ENCODE measurements around the gene CNOT1. TPM values are rescaled to one million over a fixed set of nuclear protein-coding genes. Genes with fewer than 3 reads are reported as not detected.

Gene CNOT1
- total and polyA plus RNA-seq, 10 of the 15 experiments (the other 5 are each of a cell fraction or from before 2014, with no cell fraction given): 101 to 246 (median 175) TPM

DNA sequence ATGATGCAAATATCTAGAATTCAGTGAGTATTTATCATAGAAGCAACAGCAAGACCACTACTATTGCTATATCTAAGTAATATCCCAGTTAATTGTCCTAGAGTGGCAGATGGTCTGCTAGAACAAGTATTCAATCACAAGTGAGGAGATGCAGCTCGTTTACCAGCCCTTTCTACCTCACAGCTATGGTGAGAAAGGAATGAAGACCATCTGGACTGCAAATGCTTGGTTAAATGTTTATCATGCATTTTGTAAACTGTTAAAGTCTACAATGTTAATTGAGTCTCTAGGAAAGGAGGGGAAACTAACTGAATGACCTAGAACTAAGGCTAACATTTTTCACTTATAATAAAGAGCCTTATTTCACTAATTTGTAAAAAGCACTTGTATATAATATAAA, 52.5 kb downstream of the CNOT1 start:
- ATAC-seq: no peak
- intact Hi-C loops (cut with micrococcal nuclease; ENCODE audit: unreplicated experiment) (loop anchor here (5.0 kb wide), 1 partner anchor 40 kb away; no protein-coding TSS in a partner anchor), in situ Hi-C loops (cut with MboI) (loop anchor here (5.0 kb wide), 1 partner anchor 45 kb away; no protein-coding TSS in a partner anchor)
- no peak overlapping the region for H3K9ac ChIP-seq (ENCODE audit: control insufficient read depth, insufficient read depth, low read length)
- H2AFZ ChIP-seq (ENCODE audit: control insufficient read depth, low read depth, low read length): no peak overlapping the region
- no peak overlapping the region for H3K4me3 ChIP-seq
- DNase-seq (ENCODE audit: low read depth, low spot score): no peak
- WGBS (ENCODE audit: insufficient coverage, insufficient replicate concordance, low lambda C conversion rate, missing lambda C conversion rate): 76% methylated on average over 1 of the region's 1 CpG
- no peaks in the 10 kb centered on the region for H4K20me1 ChIP-seq (ENCODE audit: control insufficient read depth, insufficient read depth)
- SMC1A ChIA-PET (ENCODE audit: uncharacterized antibody, unreplicated experiment): no interaction called here
- no peaks in the 10 kb centered on the region for H3K9me3 ChIP-seq (replicated peaks; ENCODE audit: control insufficient read depth, insufficient read depth, low read length)
- no peaks in the 10 kb centered on the region for H3K27me3 ChIP-seq (replicated peaks in 1 of 2; ENCODE audit: control insufficient read depth in 2 of 2, insufficient read depth in 2 of 2, low read length in 1 of 2)
- RAD21 ChIA-PET (ENCODE audit: unreplicated experiment): no interaction called here
- no peak for FAIRE-seq
- H3K27ac ChIP-seq (ENCODE audit: control insufficient read depth, insufficient read depth): no peak overlapping the region
- TF ChIP-seq HCFC1 (IDR thresholded peaks at IDR 0.05; ENCODE audit: low read length): no peak
- no peak for TF ChIP-seq CBX5 (IDR thresholded peaks at IDR 0.05; ENCODE audit: low read depth)
- no peak for TF ChIP-seq MEF2A (IDR thresholded peaks at IDR 0.05; ENCODE audit: insufficient read depth, low read depth, low read length)
- no peak for TF ChIP-seq ESRRA (IDR thresholded peaks at IDR 0.05; ENCODE audit: low read length)
- CTCF ChIA-PET: interaction anchor here (0.9 kb wide), 1 partner anchor 31 kb away, joined by 4 read pairs; no protein-coding TSS in a partner anchor
- H3K4me2 ChIP-seq (ENCODE audit: control insufficient read depth, insufficient read depth): no peak overlapping the region
- BruUV-seq (replicated peaks): no TSS peak
- POLR2A ChIA-PET: interaction anchor here (0.6 kb wide), 1 partner anchor 19 kb away, joined by 4 read pairs; no protein-coding TSS in a partner anchor
- H3K4me1 ChIP-seq (ENCODE audit: control insufficient read depth, insufficient read depth, low read length): no peaks in the 10 kb centered on the region
- H3K79me2 ChIP-seq (ENCODE audit: control insufficient read depth, insufficient read depth, low read length): no peaks in the 10 kb centered on the region
- H3K36me3 ChIP-seq (ENCODE audit: control insufficient read depth in 2 of 2, insufficient read depth in 2 of 2, low read length in 1 of 2): peaks cover 10 to 48% of the 10 kb centered on the region in 2 experiments

- no peaks in the 10 kb centered on the region for H4K20me1 ChIP-seq (ENCODE audit: control insufficient read depth, insufficient read depth)
- no TSS peak for BruUV-seq (replicated peaks)
- no peak overlapping the region for H3K27ac ChIP-seq (ENCODE audit: control insufficient read depth, insufficient read depth)
- in situ Hi-C loops (cut with MboI) (loop anchor here (5.0 to 25.0 kb wide), 2 partner anchors 43 to 1363 kb away; no protein-coding TSS in a partner anchor), intact Hi-C loops (cut with micrococcal nuclease; ENCODE audit: unreplicated experiment) (loop anchor here (5.0 kb wide), 1 partner anchor 38 kb away; no protein-coding TSS in a partner anchor)
- H2AFZ ChIP-seq (ENCODE audit: control insufficient read depth, low read depth, low read length): no peak overlapping the region
- ATAC-seq (no peak), FAIRE-seq (no peak), DNase-seq (ENCODE audit: low read depth, low spot score) (no peak)
- no peak overlapping the region for H3K4me2 ChIP-seq (ENCODE audit: control insufficient read depth, insufficient read depth)
- no peak overlapping the region for H3K4me3 ChIP-seq
- no peak overlapping the region for H3K9ac ChIP-seq (ENCODE audit: control insufficient read depth, insufficient read depth, low read length)
- no peaks in the 10 kb centered on the region for H3K79me2 ChIP-seq (ENCODE audit: control insufficient read depth, insufficient read depth, low read length)
- no peaks in the 10 kb centered on the region for H3K9me3 ChIP-seq (replicated peaks; ENCODE audit: control insufficient read depth, insufficient read depth, low read length)
- no peaks in the 10 kb centered on the region for H3K27me3 ChIP-seq (replicated peaks in 1 of 2; ENCODE audit: control insufficient read depth in 2 of 2, insufficient read depth in 2 of 2, low read length in 1 of 2)
- H3K4me1 ChIP-seq (ENCODE audit: control insufficient read depth, insufficient read depth, low read length): no peaks in the 10 kb centered on the region
- ChIA-PET POLR2A (no interaction called here), CTCF (no interaction called here), SMC1A (ENCODE audit: uncharacterized antibody, unreplicated experiment) (no interaction called here), RAD21 (ENCODE audit: unreplicated experiment) (no interaction called here)
- WGBS (ENCODE audit: insufficient coverage, insufficient replicate concordance, low lambda C conversion rate, missing lambda C conversion rate): 98% methylated on average over 4 of the region's 4 CpGs
- peaks cover 7 to 47% of the 10 kb centered on the region in 2 experiments for H3K36me3 ChIP-seq (ENCODE audit: control insufficient read depth in 2 of 2, insufficient read depth in 2 of 2, low read length in 1 of 2)
- TF ChIP-seq BMI1 (IDR thresholded peaks at IDR 0.05; ENCODE audit: borderline replicate concordance): no peak
- no peak for TF ChIP-seq PAX5 (IDR thresholded peaks at IDR 0.05; ENCODE audit: borderline replicate concordance, low read depth, low read length)
- no peak for TF ChIP-seq SIX5 (IDR thresholded peaks at IDR 0.05; ENCODE audit: low read depth, low read length, severe bottlenecking)
- TF ChIP-seq SMAD1 (IDR thresholded peaks at IDR 0.05; ENCODE audit: low read depth, partially characterized antibody): no peak
- TF ChIP-seq ZNF217 (IDR thresholded peaks at IDR 0.05): no peak
- TF ChIP-seq RBBP5 (conservative IDR thresholded peaks at IDR 0.05): no peak
- TF ChIP-seq ZNF687 (IDR thresholded peaks at IDR 0.05): no peak
- TF ChIP-seq TAF1 (IDR thresholded peaks at IDR 0.05; ENCODE audit: borderline replicate concordance, low read depth, low read length): no peak
- no peak for TF ChIP-seq ZBTB33 (IDR thresholded peaks at IDR 0.05)
- no peak for TF ChIP-seq CBX5 (IDR thresholded peaks at IDR 0.05; ENCODE audit: low read depth)
Observed at GRCh38 chr16:58574895-58575294, 54.7 kb downstream of the CNOT1 start.
